Endodermal cell (in vitro differentiated cells): ENCODE data around the gene DNAH6. TPM values are rescaled to one million over a fixed set of nuclear protein-coding genes. Genes with fewer than 3 reads are reported as not detected.

Experiments used
- DNase-seq: peaks from one replicate; pipeline ENCODE4 v3.0.0-alpha.2; 2017
- H3K27ac ChIP-seq: 2 replicates; pipeline ENCODE4 v1.5.1; 2013; ENCODE audit warnings: mild to moderate bottlenecking, low read depth, low read length, moderate library complexity
- H3K27me3 ChIP-seq: 2 replicates; pipeline ENCODE4 v1.6.1; 2013; ENCODE audit warnings: mild to moderate bottlenecking, low read length, moderate library complexity; ENCODE audit not compliant: insufficient read depth, control insufficient read depth, poor library complexity, severe bottlenecking
- H3K36me3 ChIP-seq: 2 replicates; pipeline ENCODE4 v1.7.0; 2013; ENCODE audit warnings: mild to moderate bottlenecking, low read length, moderate library complexity; ENCODE audit not compliant: control insufficient read depth, insufficient read depth
- H3K4me1 ChIP-seq: one replicate; pipeline ENCODE4 v1.7.0; 2013; ENCODE audit warnings: low read length; ENCODE audit not compliant: control insufficient read depth, insufficient read depth
- H3K4me3 ChIP-seq: 2 replicates; pipeline ENCODE4 v1.5.1; 2013; ENCODE audit warnings: mild to moderate bottlenecking, low read length, moderate library complexity
- H3K9ac ChIP-seq: 2 replicates; pipeline ENCODE4 v1.6.1; 2013; ENCODE audit warnings: mild to moderate bottlenecking, low read length, moderate library complexity; ENCODE audit not compliant: poor library complexity, severe bottlenecking; ENCODE audit errors: extremely low read depth
- H3K9me3 ChIP-seq: 2 replicates; pipeline ENCODE4 v1.6.1; 2013; ENCODE audit warnings: mild to moderate bottlenecking, low read length, moderate library complexity; ENCODE audit not compliant: control insufficient read depth
- H3K27ac Mint-ChIP-seq: 2 replicates; pipeline ENCODE4 v1.8.0; 2020; ENCODE audit warnings: mixed read lengths
- H3K27me3 Mint-ChIP-seq: 2 replicates; pipeline ENCODE4 v1.8.0; 2021; ENCODE audit warnings: mild to moderate bottlenecking, mixed read lengths; ENCODE audit not compliant: insufficient read depth
- H3K36me3 Mint-ChIP-seq: 2 replicates; pipeline ENCODE4 v1.8.0; 2020; ENCODE audit warnings: low read depth, mixed read lengths
- H3K4me1 Mint-ChIP-seq: 2 replicates; pipeline ENCODE4 v1.8.0; 2020; ENCODE audit warnings: mixed read lengths
- H3K4me3 Mint-ChIP-seq: 2 replicates; pipeline ENCODE4 v1.8.0; 2020; ENCODE audit warnings: mild to moderate bottlenecking, moderate library complexity, mixed read lengths
- H3K9me3 Mint-ChIP-seq: 2 replicates; pipeline ENCODE4 v1.8.0; 2020; ENCODE audit warnings: mild to moderate bottlenecking, mixed read lengths
- WGBS, 2 experiments: methylation state at CpG; one replicate each; pipeline versions ENCODE4 v1.1.5 to v1.1.7; 2013; ENCODE audit warnings: missing lambda C conversion rate in 2 of 2, mixed read lengths in 1 of 2; ENCODE audit not compliant: insufficient coverage in 1 of 2, insufficient read length in 1 of 2; 5-methylcytosine and 5-hydroxymethylcytosine counted together
- total RNA-seq, 2 donors: library from RNA; stranded (reverse); fragmentation: NEBNext Ultra II Directional in 1 of 2; extraction: Animal tissue kit (Norgen Biotek cat#: 25700) in 1 of 2; gene quantifications; 2 replicates in 1 of 2; 3 replicates in 1 of 2; pipeline ENCODE4 v1.2.1, GENCODE V29; 2021
- TF ChIP-seq, protein P1 (sequence below): fragments of 200-600 bp; sonication (generic); conservative IDR thresholded peaks from 2 replicates; pipeline ENCODE4 v1.5.0; 2021; ENCODE audit warnings: antibody characterized with exemption, mild to moderate bottlenecking

The DNAH6 gene
- total RNA-seq, 2 donors from 2014 or later = 1.6 to 2.0 TPM

DNA sequence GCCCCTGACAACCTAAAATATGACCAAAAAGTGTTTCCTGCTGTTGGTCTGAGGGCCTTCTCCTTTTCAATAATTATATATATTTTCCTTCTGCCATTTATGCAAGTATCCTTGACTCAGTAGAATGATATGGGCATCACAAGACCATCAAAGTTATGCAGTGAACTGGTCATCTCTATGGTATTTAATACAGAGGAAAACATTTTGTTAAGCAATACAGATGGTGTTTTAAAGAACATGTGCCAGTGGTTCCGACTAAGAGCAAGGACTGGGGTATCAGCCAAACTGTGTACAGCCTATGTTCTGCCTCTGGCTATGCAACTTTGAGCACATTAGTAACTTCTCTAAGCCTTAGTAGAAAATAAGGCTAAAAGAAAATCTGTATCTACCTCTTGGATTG, 185.6 kb downstream of the DNAH6 start:
- H3K4me1 ChIP-seq = no peaks in the 10 kb centered on the region
- H3K27me3 Mint-ChIP-seq = peaks cover 3% of the 10 kb centered on the region
- TF ChIP-seq, protein P1, sequence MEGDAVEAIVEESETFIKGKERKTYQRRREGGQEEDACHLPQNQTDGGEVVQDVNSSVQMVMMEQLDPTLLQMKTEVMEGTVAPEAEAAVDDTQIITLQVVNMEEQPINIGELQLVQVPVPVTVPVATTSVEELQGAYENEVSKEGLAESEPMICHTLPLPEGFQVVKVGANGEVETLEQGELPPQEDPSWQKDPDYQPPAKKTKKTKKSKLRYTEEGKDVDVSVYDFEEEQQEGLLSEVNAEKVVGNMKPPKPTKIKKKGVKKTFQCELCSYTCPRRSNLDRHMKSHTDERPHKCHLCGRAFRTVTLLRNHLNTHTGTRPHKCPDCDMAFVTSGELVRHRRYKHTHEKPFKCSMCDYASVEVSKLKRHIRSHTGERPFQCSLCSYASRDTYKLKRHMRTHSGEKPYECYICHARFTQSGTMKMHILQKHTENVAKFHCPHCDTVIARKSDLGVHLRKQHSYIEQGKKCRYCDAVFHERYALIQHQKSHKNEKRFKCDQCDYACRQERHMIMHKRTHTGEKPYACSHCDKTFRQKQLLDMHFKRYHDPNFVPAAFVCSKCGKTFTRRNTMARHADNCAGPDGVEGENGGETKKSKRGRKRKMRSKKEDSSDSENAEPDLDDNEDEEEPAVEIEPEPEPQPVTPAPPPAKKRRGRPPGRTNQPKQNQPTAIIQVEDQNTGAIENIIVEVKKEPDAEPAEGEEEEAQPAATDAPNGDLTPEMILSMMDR = no peak
- H3K36me3 ChIP-seq = no peaks in the 10 kb centered on the region
- no peak overlapping the region for H3K27ac Mint-ChIP-seq
- no peak overlapping the region for H3K4me3 Mint-ChIP-seq
- H3K27me3 ChIP-seq = peaks cover 5% of the 10 kb centered on the region
- peaks cover 6% of the 10 kb centered on the region for H3K9me3 ChIP-seq
- H3K27ac ChIP-seq = no peak overlapping the region
- no peak for DNase-seq
- H3K4me1 Mint-ChIP-seq = no peaks in the 10 kb centered on the region
- H3K9me3 Mint-ChIP-seq = peaks cover 17% of the 10 kb centered on the region
- no peak overlapping the region for H3K9ac ChIP-seq
- peaks cover 2% of the 10 kb centered on the region for H3K36me3 Mint-ChIP-seq
- no peak overlapping the region for H3K4me3 ChIP-seq
- 94 to 100% methylated on average over 1 of the region's 1 CpG for WGBS, 2 experiments

- WGBS, 2 experiments = 100% methylated on average over 1 to 3 of the region's 3 CpGs
- no peak overlapping the region for H3K4me3 Mint-ChIP-seq
Measured at GRCh38 chr2:84702941-84703340, 186.6 kb downstream of the DNAH6 start.

GRCh38 chr2:84703831-84704230, 187.5 kb downstream of the DNAH6 start:
- H3K4me1 Mint-ChIP-seq = no peaks in the 10 kb centered on the region
- Histone ChIP-seq H3K4me1 (no peaks in the 10 kb centered on the region), H3K27ac (no peak overlapping the region), H3K9ac (no peak overlapping the region), H3K9me3 (peaks cover 6% of the 10 kb centered on the region), H3K4me3 (no peak overlapping the region), H3K36me3 (no peaks in the 10 kb centered on the region), H3K27me3 (peaks cover 8% of the 10 kb centered on the region)
- WGBS, 2 experiments = 89 to 100% methylated on average over 2 of the region's 2 CpGs
- TF ChIP-seq, protein P1 = no peak
- no peak for DNase-seq
- no peak overlapping the region for H3K4me3 Mint-ChIP-seq
- H3K36me3 Mint-ChIP-seq = peaks cover 2% of the 10 kb centered on the region
- H3K9me3 Mint-ChIP-seq = peaks cover 17% of the 10 kb centered on the region
- H3K27me3 Mint-ChIP-seq = peaks cover 5% of the 10 kb centered on the region
- H3K27ac Mint-ChIP-seq = no peak overlapping the region

More at GRCh38 chr2:84702941-84703340, 186.6 kb downstream of the DNAH6 start:
- no peaks in the 10 kb centered on the region for H3K36me3 ChIP-seq
- Mint-ChIP-seq H3K27ac (no peak overlapping the region), H3K9me3 (peaks cover 17% of the 10 kb centered on the region), H3K27me3 (peaks cover 3% of the 10 kb centered on the region), H3K4me1 (no peaks in the 10 kb centered on the region), H3K36me3 (peaks cover 2% of the 10 kb centered on the region)
- H3K27me3 ChIP-seq = peaks cover 5% of the 10 kb centered on the region
- H3K4me3 ChIP-seq = no peak overlapping the region
- peaks cover 6% of the 10 kb centered on the region for H3K9me3 ChIP-seq
- H3K9ac ChIP-seq = no peak overlapping the region
- H3K4me1 ChIP-seq = no peaks in the 10 kb centered on the region
- no peak overlapping the region for H3K27ac ChIP-seq
- DNase-seq = no peak
- TF ChIP-seq, protein P1 = no peak
